Subcutaneous adipose tissue (tissue), 4 donors: Measurements from ENCODE around the gene TANC2. TPM values are rescaled to one million over a fixed set of nuclear protein-coding genes. Genes with fewer than 3 reads are reported as not detected.

Experiments
- small RNA-seq: library from RNA; depleted of rRNA; stranded (forward); fragments of <200 nt; gene quantifications from one replicate; pipeline ENCODE3, GENCODE V24; 2016
- total RNA-seq, 4 donors: library from RNA; depleted of rRNA; stranded (reverse); fragments of >200 nt; gene quantifications; one replicate each; pipeline ENCODE4 v1.1.0, GENCODE V29; 2016
- TF ChIP-seq, protein P1 (sequence below): fragments of 450-650 bp; IDR thresholded peaks from one replicate; pipeline ENCODE4 v1.5.1; 2016; ENCODE audit warnings: low read depth, mild to moderate bottlenecking, control low read depth, antibody characterized with exemption, moderate library complexity

TANC2 gene
- total RNA-seq, 4 donors from 2014 or later, result 22.5 to 39.7 (median 31.0) TPM

DNA sequence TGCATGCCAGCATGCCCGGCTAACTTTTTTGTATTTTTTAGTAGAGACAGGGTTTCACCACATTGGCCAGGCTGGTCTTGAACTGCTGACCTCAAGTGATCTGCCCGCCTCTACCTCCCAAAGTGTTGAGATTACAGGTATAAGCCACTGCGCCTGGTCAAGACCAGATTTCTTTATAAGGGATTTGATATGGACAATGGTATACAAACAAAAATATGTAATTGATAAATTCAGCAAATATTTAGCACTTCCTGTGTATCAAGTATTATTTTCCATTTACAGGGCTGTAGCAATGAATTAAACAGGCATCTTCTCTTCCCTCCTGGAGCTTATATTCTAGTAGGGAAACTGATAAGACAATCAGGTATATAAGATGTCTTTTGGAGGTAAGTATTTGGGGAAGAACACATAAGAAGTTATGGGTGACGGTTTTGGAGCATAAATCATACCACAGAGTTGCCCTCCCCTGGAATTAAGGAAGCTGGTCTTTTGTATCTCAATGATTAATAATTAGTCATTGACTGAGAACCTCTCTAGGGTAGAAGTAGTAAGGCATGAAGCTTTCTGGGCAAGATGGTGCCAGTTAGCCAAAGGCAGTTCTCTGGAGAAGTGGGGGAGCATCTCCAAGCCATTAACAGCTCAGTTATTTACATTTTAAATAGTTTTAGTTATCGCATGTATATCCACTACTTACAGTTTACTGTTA lies 35.8 kb downstream of the TANC2 start:
- TF ChIP-seq, protein P1, sequence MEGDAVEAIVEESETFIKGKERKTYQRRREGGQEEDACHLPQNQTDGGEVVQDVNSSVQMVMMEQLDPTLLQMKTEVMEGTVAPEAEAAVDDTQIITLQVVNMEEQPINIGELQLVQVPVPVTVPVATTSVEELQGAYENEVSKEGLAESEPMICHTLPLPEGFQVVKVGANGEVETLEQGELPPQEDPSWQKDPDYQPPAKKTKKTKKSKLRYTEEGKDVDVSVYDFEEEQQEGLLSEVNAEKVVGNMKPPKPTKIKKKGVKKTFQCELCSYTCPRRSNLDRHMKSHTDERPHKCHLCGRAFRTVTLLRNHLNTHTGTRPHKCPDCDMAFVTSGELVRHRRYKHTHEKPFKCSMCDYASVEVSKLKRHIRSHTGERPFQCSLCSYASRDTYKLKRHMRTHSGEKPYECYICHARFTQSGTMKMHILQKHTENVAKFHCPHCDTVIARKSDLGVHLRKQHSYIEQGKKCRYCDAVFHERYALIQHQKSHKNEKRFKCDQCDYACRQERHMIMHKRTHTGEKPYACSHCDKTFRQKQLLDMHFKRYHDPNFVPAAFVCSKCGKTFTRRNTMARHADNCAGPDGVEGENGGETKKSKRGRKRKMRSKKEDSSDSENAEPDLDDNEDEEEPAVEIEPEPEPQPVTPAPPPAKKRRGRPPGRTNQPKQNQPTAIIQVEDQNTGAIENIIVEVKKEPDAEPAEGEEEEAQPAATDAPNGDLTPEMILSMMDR, result no peak

DNA sequence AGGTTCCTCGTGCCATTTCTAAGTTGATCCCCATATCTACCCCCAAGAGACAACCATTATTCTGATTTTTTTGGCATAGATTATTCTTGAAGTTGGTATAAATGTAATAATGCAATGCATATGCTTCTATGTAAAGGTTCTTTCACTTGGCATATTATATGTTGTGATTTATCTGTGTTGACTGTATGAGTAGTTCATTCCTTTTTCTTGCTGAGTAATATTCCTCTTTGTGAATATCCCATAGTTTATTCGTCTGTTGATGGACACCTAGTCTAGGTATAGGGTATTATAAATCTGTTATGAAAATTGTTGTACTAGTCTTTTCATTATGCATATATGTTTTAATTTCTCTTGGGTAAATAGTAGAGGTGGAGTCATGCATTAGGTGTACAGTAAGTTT lies 36.6 kb downstream of the TANC2 start:
- TF ChIP-seq, protein P1, result no peak

DNA sequence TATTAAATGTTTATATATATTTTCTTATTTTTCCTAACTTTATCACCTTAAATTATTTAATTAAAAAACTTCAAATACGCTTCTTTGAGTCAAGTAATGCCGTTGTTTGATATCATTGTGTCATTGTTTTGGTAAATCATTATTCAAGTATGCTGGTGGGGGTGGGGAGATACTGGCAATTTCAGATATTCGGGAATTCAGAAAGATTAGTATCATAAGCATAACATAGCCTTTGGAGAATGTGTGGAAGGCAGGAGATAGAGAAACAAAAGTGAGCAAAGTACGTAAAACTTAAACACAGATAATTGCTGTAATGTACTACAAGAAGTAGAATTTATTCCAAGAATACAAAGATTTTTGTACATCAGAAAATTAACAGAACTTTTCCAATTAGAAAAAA lies 49.8 kb downstream of the TANC2 start:
- TF ChIP-seq, protein P1, result no peak

Small RNA genes lying within 50 kb of the gene (small RNA-seq; reads per million reads assigned to genes)
- not detected for gene MIR633

Other genes with a start within 250 kb of the TANC2 start
- gene MARCHF10, start 157.9 kb upstream of the TANC2 start, total RNA-seq, result not detected